HS-27A (cell line): ENCODE results near the gene ATP11B.
"Not testable (repeated sequence)": the region's sequence is repeated elsewhere in the genome, so short reads cannot be mapped to it uniquely, and the experiment has no call there.

Source experiments
- DNase-seq: peaks from one replicate; pipeline ENCODE4 v3.0.0-alpha.2; 2012; ENCODE audit warnings: low read depth, missing footprints

The ATP11B gene

DNA sequence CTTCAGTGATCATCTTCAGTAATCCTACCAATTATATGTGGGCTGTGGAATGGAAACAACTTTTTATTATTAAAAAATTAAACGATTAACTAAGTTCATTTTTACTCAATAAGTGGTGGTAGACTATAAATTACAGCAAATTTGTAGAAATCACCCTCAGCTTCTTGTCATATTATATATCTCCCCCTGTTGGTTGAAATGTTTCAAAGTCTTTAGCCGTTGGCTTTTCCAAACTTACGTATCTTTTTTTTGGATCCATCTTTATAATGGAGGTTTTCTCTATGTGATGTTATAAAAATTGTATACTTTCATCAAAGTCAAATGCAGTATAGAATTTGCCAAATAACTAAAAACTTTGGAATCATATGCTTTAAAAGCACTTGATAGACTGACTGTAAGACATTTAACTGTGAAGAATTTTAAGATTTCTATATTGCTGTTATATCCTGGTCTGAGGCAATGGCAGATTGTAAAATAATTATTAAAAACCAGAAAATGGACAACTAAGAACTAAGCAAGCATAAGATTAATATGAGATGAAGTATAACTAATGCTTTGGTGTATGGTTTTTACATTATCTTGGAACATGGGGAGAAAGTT lies 44.7 kb downstream of the ATP11B start:
- no peak for DNase-seq

DNA sequence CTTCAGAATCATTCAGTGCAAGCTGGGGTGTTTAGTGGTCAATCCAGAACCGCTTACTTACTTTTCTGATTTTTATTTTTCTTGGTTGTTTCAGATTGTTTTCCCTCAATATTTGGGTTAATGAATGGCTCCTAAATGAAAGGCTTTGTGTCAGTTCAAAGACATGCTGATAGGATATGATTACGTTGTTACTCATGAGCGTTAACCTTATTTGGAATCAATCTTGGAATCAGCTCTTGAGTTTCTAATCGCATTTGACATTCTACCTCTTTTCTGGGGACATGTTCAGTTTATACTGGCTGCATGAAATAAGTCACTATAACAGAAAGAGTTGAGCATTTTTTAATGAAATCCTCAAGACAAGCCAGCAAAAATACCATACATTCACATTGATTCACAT lies 50.2 kb downstream of the ATP11B start:
- DNase-seq, result no peak

- no peak for DNase-seq
Measured at GRCh38 chr3:182848906-182849305, 55.6 kb downstream of the ATP11B start.

GRCh38 chr3:182855076-182855475 lies 61.8 kb downstream of the ATP11B start:
- no peak for DNase-seq

- no peak for DNase-seq
Measured at GRCh38 chr3:182861348-182861747, 68.0 kb downstream of the ATP11B start.

DNA sequence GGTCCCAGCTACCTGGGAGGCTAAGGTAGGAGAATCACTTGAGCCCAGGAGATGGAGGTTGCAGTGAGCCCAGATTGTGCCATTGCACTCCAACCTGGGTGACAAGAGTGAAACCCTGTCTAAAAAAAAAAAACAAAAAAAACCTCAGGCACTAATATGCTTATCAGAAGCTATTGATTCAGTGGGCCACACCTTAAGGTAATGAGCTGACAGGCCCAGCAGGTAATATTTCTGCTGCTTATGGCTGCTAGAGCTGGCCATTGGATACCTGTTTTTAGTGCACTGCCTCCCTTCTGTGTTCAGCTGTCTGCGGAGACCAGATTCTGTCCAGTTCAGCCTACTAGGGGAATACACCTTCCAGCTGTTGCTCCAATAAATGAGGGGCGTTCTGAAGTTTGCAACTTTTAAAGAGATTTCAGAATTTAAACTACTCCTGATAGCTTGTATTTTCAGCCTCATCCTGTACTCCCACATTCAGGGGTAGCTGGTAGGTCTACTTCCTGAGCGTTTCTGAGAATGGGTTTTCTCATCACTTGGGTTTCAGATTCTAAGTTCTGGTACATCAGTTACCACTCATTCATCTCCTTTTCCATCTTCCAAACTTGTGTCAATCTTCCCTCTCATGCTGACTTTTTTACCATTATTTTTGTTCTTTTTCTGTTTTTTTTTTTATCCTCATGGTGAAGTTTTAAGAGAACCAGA lies 69.0 kb downstream of the ATP11B start:
- DNase-seq, result no peak

DNA sequence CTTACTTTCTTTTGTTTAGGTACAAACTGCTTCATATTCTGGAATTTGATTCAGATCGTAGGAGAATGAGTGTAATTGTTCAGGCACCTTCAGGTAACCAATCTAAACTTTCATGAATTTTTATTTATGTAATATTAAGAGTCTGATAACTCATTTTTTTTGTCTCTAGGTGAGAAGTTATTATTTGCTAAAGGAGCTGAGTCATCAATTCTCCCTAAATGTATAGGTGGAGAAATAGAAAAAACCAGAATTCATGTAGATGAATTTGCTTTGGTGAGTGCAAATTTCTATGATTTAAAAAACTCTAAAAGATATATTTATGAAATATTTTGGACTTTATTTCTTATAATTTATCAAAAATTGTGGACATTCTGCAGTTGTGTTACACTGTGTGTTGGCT lies 75.8 kb downstream of the ATP11B start:
- DNase-seq, result no peak

DNA sequence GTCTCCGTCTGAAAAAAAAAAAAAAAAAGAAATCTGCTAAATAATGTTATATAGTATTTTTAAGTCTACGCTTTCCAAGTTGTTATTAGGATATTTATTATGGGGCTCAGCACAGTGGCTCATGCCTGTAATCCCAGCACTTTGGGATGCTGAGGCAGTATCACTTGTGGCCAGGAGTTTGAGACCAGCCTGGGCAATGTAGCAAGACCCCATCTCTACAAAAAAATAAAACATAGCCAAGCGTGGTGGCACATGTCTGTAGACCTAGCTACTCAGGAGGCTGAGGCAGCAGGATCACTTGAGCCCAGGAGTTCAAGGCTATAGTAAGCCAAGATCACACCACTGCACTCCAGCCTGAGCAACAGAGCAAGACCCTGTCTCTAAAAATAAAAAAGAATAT lies 77.6 kb downstream of the ATP11B start:
- DNase-seq, result not testable (repeated sequence)

GRCh38 chr3:182879031-182879611 lies 85.8 kb downstream of the ATP11B start:
- no peak for DNase-seq

DNA sequence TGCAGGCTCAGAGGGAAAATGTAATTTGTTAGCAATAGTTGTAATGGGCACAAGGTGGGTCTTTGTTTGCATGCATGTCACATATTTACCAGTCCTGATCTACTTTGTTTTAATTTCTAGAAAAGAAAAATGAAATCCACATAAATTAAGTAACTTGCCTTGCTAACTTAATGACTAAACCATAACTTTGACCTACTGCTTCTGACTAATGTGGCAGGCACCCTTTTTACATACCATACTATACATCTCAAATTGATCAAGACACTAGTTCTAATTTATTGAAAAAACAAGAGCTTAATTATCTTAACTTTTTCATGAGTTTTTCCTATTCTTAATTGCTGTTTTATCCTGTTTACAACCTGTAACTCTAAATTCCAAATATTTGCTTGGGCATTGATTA lies 93.2 kb downstream of the ATP11B start:
- no peak for DNase-seq

GRCh38 chr3:182889948-182890629 lies 96.8 kb downstream of the ATP11B start:
- no peak for DNase-seq

DNA sequence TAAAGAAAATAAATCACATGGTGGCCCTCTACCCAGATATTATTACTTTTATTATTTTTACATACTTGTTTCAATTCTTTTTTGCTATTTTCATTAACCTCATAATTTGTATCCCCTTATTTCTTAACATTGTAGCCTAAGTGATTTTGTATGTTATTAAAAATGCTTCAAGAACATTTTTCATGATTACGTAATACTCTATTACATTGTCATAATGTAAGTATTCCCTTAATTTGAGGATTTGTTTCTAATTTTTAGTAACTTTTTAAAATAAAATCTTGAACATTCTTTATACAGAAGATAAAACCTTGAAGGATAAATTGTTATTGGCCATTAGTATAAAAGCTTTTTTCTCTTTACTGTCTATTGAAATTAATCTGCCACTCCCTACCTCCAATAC lies 98.1 kb downstream of the ATP11B start:
- no peak for DNase-seq

- DNase-seq, result no peak
Measured at GRCh38 chr3:182892226-182892625, 98.9 kb downstream of the ATP11B start.

DNA sequence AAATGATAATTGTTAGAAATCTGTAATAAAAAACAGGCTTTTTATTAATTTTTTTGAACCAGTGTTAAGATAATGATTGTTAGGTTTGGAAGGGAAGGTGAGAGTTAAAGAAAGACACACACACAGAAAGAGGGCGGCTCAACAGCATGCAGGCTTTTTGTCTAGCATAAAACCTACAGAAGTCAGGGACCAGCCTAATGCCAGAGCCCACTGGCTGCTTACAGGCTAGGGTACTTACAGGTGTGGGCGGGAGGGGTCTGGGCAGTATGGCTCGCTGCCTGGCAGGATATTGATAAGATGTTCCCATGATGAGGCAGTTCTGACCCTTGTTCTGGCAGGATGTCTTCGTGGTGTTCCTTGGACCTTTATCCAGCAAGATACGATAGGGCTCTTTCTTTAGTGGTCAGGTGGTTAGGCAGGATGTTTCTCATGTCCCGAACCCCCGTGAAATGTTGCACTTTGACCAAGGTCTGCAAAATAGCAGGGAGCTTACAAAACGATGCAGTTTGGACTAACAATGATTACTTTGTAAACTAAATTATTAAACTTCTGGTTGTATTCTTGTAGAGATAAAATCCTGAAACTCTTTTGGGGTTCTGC lies 102.3 kb downstream of the ATP11B start:
- no peak for DNase-seq

DNA sequence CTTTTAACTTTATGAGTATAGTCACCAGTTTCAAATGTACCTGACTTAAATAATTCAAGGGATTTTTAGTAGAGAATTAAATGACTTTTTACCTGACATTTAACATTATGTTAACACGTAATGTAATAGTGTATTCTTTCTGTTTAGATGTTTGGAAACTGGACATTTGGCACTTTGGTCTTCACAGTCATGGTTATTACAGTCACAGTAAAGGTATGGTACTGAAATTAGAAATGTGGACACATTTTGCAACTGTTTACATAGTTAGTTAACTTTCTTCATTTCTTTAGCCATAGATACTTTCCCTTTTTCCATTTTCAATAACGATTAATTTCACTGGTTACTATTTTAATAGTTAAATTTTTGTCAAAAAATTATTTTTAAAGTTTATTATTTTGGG lies 103.2 kb downstream of the ATP11B start:
- no peak for DNase-seq

DNA sequence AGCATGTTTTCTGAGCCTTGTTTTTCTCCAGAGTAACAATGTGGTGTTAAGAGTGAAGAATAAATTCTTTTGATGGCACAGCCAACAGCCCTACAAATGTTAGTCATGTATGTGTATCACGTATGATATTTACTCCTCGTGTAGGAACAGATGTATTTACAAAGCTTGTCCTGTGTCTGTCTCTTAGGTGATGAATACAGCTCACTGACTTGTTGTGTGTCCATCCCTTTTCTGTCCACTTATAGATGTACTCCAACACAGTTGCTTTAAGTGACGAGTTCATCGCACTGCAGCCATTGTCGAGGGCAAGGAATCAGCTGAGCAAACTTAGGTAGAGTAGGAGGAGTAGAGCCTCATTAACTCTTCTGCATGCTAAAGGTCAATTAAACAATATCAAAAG lies 108.9 kb downstream of the ATP11B start:
- no peak for DNase-seq

DNA sequence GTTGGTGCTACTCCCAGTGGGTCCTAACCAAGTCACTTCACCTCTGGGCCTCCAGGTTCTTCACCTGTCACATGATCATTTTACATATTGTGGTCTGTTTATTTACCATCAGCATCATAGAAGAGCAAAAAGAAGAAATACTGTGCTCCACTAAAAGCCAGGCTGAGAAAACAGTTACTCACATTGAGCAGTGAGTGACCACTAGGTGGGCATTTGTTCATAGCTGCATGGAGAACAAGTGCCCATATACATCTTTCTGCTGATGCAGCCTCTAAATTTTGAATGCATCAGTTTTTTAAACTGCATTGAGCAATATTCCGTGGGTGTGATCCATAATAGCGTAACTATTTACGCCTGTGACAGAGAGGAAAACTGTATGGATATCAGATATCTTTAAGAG lies 110.9 kb downstream of the ATP11B start:
- no peak for DNase-seq

GRCh38 chr3:182905623-182906022 lies 112.3 kb downstream of the ATP11B start:
- no peak for DNase-seq

DNA sequence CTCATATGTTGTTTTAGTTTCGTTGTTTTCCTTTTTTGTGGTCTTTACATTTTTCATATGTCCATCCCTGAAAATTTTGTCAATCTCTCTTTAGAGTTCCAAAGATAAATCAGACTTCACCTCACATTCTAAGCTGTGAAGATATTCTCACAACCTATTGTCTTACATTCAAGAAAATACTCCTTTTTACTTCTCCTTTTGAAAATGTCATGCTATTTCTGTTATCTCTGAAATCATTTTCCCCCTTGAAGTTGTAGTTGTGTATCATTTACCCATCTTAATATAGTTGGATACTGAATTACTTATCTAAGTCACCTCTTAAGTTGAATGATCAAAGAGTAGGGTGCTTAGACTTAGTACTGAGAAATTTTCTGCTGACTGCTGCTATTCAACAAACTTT lies 112.7 kb downstream of the ATP11B start:
- DNase-seq, result no peak

DNA sequence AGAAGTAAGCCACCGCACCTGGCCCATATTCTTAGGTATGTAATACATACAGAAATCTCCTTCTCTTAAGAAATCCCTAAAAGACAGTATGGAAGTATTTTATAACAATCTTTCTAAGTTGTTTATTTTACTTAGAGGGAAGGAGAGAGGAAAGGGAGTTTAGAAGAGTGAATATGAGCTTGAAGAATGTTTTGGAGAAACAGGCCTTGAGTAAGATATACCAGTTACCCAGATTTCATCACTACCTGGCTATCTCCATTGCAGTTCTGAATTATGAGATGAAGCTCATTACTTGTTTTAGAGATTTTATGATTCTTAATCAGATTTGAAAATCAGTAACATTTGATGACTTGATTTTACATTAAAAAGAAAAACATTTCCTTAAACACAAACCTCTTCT lies 115.2 kb downstream of the ATP11B start:
- no peak for DNase-seq

DNA sequence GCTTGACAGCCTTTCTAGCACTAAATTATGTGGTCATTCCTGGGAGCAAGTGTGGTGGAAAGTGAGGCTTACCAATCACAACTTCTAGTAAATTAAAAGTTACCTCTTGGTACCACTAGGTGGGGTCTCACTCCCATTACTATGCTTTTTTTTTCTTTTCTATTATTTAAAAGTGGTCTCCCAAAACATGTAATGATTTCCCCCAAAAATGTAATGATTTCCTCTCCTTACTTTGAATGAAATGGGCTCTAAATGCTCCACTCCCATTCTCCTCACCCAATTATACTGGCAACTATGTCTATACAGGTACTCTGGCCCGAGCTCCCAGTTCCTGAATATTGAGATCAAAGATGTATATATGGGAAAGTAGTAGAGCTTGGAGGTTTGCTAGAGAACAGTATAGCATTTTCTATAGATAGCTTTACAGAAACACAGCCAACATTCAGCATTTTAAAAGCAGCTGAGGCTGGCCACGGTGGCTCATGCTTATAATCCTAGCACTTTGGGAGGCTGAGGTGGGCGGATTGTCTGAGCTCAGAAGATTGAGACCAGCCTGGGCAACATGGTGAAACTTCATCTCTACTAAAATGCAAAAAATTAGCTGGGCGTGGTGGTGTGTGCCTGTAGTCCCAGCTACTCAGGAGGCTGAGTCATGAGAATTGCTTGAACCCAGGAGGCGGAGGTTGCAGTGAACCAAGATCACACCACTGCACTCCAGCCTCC lies 116.2 kb downstream of the ATP11B start:
- peak; percentile 7 for DNase-seq
